Neural progenitor cell (in vitro differentiated cells): ENCODE measurements around the gene COQ3. TPM values are rescaled to one million over a fixed set of nuclear protein-coding genes. Genes with fewer than 3 reads are reported as not detected.
"Not testable (repeated sequence)": the region's sequence is repeated elsewhere in the genome, so short reads cannot be mapped to it uniquely, and the experiment has no call there.

Experiments
- DNase-seq: peaks from one replicate; pipeline ENCODE4 v3.0.0-alpha.2; 2016; ENCODE audit warnings: low spot score
- H2AFZ ChIP-seq: fragments of 200-600 bp; sonication (generic); replicated peaks from 2 replicates; pipeline ENCODE4 v1.6.1; 2016; ENCODE audit warnings: antibody characterized with exemption
- H3F3A ChIP-seq: fragments of 200-600 bp; sonication (generic); 2 replicates; pipeline ENCODE4 v1.6.1; 2016; ENCODE audit warnings: antibody characterized with exemption, low read depth
- H3K27ac ChIP-seq: fragments of 200-600 bp; sonication (generic); 2 replicates; pipeline ENCODE4 v1.5.1; 2016; ENCODE audit warnings: mild to moderate bottlenecking
- H3K27me3 ChIP-seq: fragments of 200-600 bp; sonication (generic); 2 replicates; pipeline ENCODE4 v1.6.1; 2016; ENCODE audit warnings: mild to moderate bottlenecking, moderate library complexity
- H3K36me3 ChIP-seq: fragments of 200-600 bp; sonication (generic); 2 replicates; pipeline ENCODE4 v1.5.1; 2016
- H3K4me1 ChIP-seq: fragments of 200-600 bp; sonication (generic); 2 replicates; pipeline ENCODE4 v1.6.1; 2016; ENCODE audit warnings: mixed run types
- H3K4me2 ChIP-seq: fragments of 200-600 bp; sonication (generic); 2 replicates; pipeline ENCODE4 v1.6.1; 2016
- H3K4me3 ChIP-seq: fragments of 200-600 bp; sonication (generic); 2 replicates; pipeline ENCODE4 v1.5.1; 2016
- H3K79me2 ChIP-seq: fragments of 200-600 bp; sonication (generic); 2 replicates; pipeline ENCODE4 v1.6.1; 2016; ENCODE audit warnings: low read depth
- H3K9ac ChIP-seq: fragments of 200-600 bp; sonication (generic); 2 replicates; pipeline ENCODE4 v1.6.1; 2016
- H3K9me3 ChIP-seq: fragments of 200-600 bp; sonication (generic); 2 replicates; pipeline ENCODE4 v1.5.1; 2016; ENCODE audit warnings: low read depth
- H4K20me1 ChIP-seq: fragments of 200-600 bp; sonication (generic); 2 replicates; pipeline ENCODE4 v1.6.1; 2016; ENCODE audit warnings: low read depth
- H3K27ac Mint-ChIP-seq: 3 replicates; pipeline ENCODE4 v1.8.0; 2021; ENCODE audit warnings: mixed read lengths
- H3K27me3 Mint-ChIP-seq: 2 replicates; pipeline ENCODE4 v1.8.0; 2022; ENCODE audit warnings: low read depth, mild to moderate bottlenecking, inconsistent platforms, moderate library complexity, mixed read lengths; ENCODE audit not compliant: insufficient read depth
- H3K36me3 Mint-ChIP-seq: 3 replicates; pipeline ENCODE4 v1.8.0; 2021; ENCODE audit warnings: mixed read lengths
- H3K4me1 Mint-ChIP-seq: 3 replicates; pipeline ENCODE4 v1.8.0; 2021; ENCODE audit warnings: mixed read lengths
- H3K4me3 Mint-ChIP-seq: 3 replicates; pipeline ENCODE4 v1.8.0; 2021; ENCODE audit warnings: mild to moderate bottlenecking, moderate library complexity, mixed read lengths
- H3K9me3 Mint-ChIP-seq: 3 replicates; pipeline ENCODE4 v1.8.0; 2020; ENCODE audit warnings: mixed read lengths
- CTCF ChIP-seq: fragments of 200-600 bp; sonication (generic); IDR thresholded peaks from 2 replicates; pipeline ENCODE4 v1.5.1; 2017; ENCODE audit warnings: antibody characterized with exemption, mild to moderate bottlenecking
- EZH2 ChIP-seq: fragments of 200-600 bp; sonication (generic); IDR thresholded peaks from 2 replicates; pipeline ENCODE4 v1.6.1; 2017; ENCODE audit warnings: antibody characterized with exemption, mild to moderate bottlenecking, moderate library complexity
- EZH2phosphoT487 ChIP-seq: fragments of 200-600 bp; sonication (generic); IDR thresholded peaks from 2 replicates; pipeline ENCODE4 v1.6.1; 2017; ENCODE audit warnings: antibody characterized with exemption
- total RNA-seq: library from RNA; depleted of rRNA; stranded (reverse); fragments of >200 nt; gene quantifications from 2 replicates; pipeline ENCODE4 v1.2.3, GENCODE V29; 2015; ENCODE audit warnings: low replicate concordance

The COQ3 gene
- total RNA-seq, 1 donor from 2014 or later, result 16.2 TPM

- Mint-ChIP-seq H3K9me3 (no peaks in the 10 kb centered on the region), H3K27me3 (no peaks in the 10 kb centered on the region), H3K36me3 (peaks cover 7% of the 10 kb centered on the region), H3K4me1 (peaks cover 22% of the 10 kb centered on the region), H3K27ac (no peak overlapping the region), H3K4me3 (no peak overlapping the region)
- Histone ChIP-seq H4K20me1 (peaks cover 4% of the 10 kb centered on the region), H3K79me2 (no peaks in the 10 kb centered on the region), H3K4me2 (no peak overlapping the region), H3K9ac (no peak overlapping the region), H3K27ac (no peak overlapping the region), H2AFZ (no peak overlapping the region), H3K27me3 (no peaks in the 10 kb centered on the region), H3F3A (peaks cover 1% of the 10 kb centered on the region), H3K4me3 (no peak overlapping the region), H3K4me1 (peaks cover 7% of the 10 kb centered on the region), H3K9me3 (no peaks in the 10 kb centered on the region), H3K36me3 (no peaks in the 10 kb centered on the region)
- no peak for DNase-seq
- TF ChIP-seq EZH2phosphoT487 (no peak), CTCF (no peak), EZH2 (no peak)
Measured at GRCh38 chr6:99341862-99342455, 52.0 kb downstream of the COQ3 start.

GRCh38 chr6:99338188-99338587, 55.8 kb downstream of the COQ3 start:
- Histone ChIP-seq H3K9ac (no peak overlapping the region), H3K4me2 (no peak overlapping the region)
- no peak overlapping the region for H3K27ac Mint-ChIP-seq

GRCh38 chr6:99335298-99335697, 58.7 kb downstream of the COQ3 start:
- peak overlapping the region; percentile 40 for H2AFZ ChIP-seq

More at GRCh38 chr6:99338188-99338587, 55.8 kb downstream of the COQ3 start:
- no peak overlapping the region for H2AFZ ChIP-seq
- no peaks in the 10 kb centered on the region for H3F3A ChIP-seq
- H3K4me3 ChIP-seq, result no peak overlapping the region
- H3K4me3 Mint-ChIP-seq, result no peak overlapping the region
- H3K36me3 ChIP-seq, result no peaks in the 10 kb centered on the region
- H3K4me1 ChIP-seq, result peaks cover 9% of the 10 kb centered on the region
- no peaks in the 10 kb centered on the region for H3K9me3 Mint-ChIP-seq
- DNase-seq, result no peak
- TF ChIP-seq EZH2 (no peak), CTCF (no peak), EZH2phosphoT487 (no peak)
- H4K20me1 ChIP-seq, result no peaks in the 10 kb centered on the region
- peak overlapping the region; percentile 7 for H3K27ac ChIP-seq
- H3K4me1 Mint-ChIP-seq, result peaks cover 12% of the 10 kb centered on the region
- peaks cover 4% of the 10 kb centered on the region for H3K36me3 Mint-ChIP-seq
- no peaks in the 10 kb centered on the region for H3K9me3 ChIP-seq
- H3K27me3 ChIP-seq, result no peaks in the 10 kb centered on the region
- H3K79me2 ChIP-seq, result no peaks in the 10 kb centered on the region
- H3K27me3 Mint-ChIP-seq, result no peaks in the 10 kb centered on the region

GRCh38 chr6:99334526-99335127, 59.4 kb downstream of the COQ3 start:
- Histone ChIP-seq H3K27ac (peak overlapping the region; percentile 4), H3K4me3 (no peak overlapping the region), H3F3A (no peaks in the 10 kb centered on the region), H2AFZ (peak overlapping the region; percentile 39), H3K9ac (no peak overlapping the region), H3K36me3 (no peaks in the 10 kb centered on the region), H3K9me3 (no peaks in the 10 kb centered on the region), H3K4me1 (peaks cover 9% of the 10 kb centered on the region), H4K20me1 (no peaks in the 10 kb centered on the region), H3K27me3 (no peaks in the 10 kb centered on the region), H3K79me2 (no peaks in the 10 kb centered on the region), H3K4me2 (peak overlapping the region; percentile 11)
- no peak overlapping the region for H3K27ac Mint-ChIP-seq
- no peaks in the 10 kb centered on the region for H3K9me3 Mint-ChIP-seq
- H3K27me3 Mint-ChIP-seq, result no peaks in the 10 kb centered on the region
- TF ChIP-seq CTCF (peak; percentile 70), EZH2phosphoT487 (no peak)
- peak; percentile 66 for DNase-seq
- H3K4me1 Mint-ChIP-seq, result peaks cover 24% of the 10 kb centered on the region
- H3K36me3 Mint-ChIP-seq, result peaks cover 3% of the 10 kb centered on the region
- H3K4me3 Mint-ChIP-seq, result no peak overlapping the region

More at GRCh38 chr6:99335298-99335697, 58.7 kb downstream of the COQ3 start:
- H3K9me3 Mint-ChIP-seq, H3K27ac Mint-ChIP-seq, H3K9ac ChIP-seq, H3F3A ChIP-seq, H3K4me1 ChIP-seq, H3K4me3 Mint-ChIP-seq, H3K4me3 ChIP-seq, DNase-seq, H3K27me3 Mint-ChIP-seq, H3K79me2 ChIP-seq, H3K27me3 ChIP-seq, H3K9me3 ChIP-seq, H4K20me1 ChIP-seq, H3K36me3 ChIP-seq, H3K36me3 Mint-ChIP-seq: not testable (repeated sequence)
- H3K4me1 Mint-ChIP-seq, result peaks cover 19% of the 10 kb centered on the region
- Histone ChIP-seq H3K27ac (peak overlapping the region; percentile 4), H3K4me2 (peak overlapping the region; percentile 12)
